GM12878 (cell line): ENCODE results near the gene SPEG.

Experiments
- EGR1 ChIP-seq, 2 experiments: IDR thresholded peaks; 1 replicate in 1 of 2; 2 replicates in 1 of 2; pipeline ENCODE4 v1.6.1; 2011 to 2012; ENCODE audit warnings: low read depth in 2 of 2, low read length in 2 of 2, borderline replicate concordance in 1 of 2, mild to moderate bottlenecking in 1 of 2, moderate library complexity in 1 of 2
- EP300 ChIP-seq, 2 experiments: fragments of 150-350 bp in 1 of 2; IDR thresholded peaks; 2 replicates each; pipeline ENCODE4 v1.6.1; 2011 to 2012; ENCODE audit warnings: low read depth in 2 of 2, low read length in 2 of 2, borderline replicate concordance in 1 of 2, improper control_type of control experiment in 1 of 2, inconsistent platforms in 1 of 2; ENCODE audit not compliant: control insufficient read depth in 1 of 2
- FOXM1 ChIP-seq: IDR thresholded peaks from 2 replicates; pipeline ENCODE4 v1.6.1; 2012; ENCODE audit warnings: low read depth, mild to moderate bottlenecking, inconsistent platforms, low read length, moderate library complexity
- MYC ChIP-seq: IDR thresholded peaks from 2 replicates; pipeline ENCODE4 v1.6.1; 2011; ENCODE audit warnings: mild to moderate bottlenecking, low read length, moderate library complexity, inconsistent platforms; ENCODE audit not compliant: insufficient read depth, insufficient replicate concordance, insufficient read length, severe bottlenecking
- POLR2A ChIP-seq: IDR thresholded peaks from 2 replicates; pipeline ENCODE4 v1.6.1; 2011; ENCODE audit warnings: low read depth, mild to moderate bottlenecking, low read length
- POLR2AphosphoS5 ChIP-seq: IDR thresholded peaks from 2 replicates; pipeline ENCODE4 v1.6.1; 2011; ENCODE audit warnings: mild to moderate bottlenecking, low read length, inconsistent platforms
- RAD21 ChIP-seq: IDR thresholded peaks from 2 replicates; pipeline ENCODE4 v1.6.1; 2011; ENCODE audit warnings: mild to moderate bottlenecking, low read depth, low read length, moderate library complexity; ENCODE audit not compliant: insufficient read depth
- SUZ12 ChIP-seq: fragments of 200-600 bp; sonication (generic); IDR thresholded peaks from one replicate; pipeline ENCODE4 v1.6.1; 2018; ENCODE audit warnings: antibody characterized with exemption, mild to moderate bottlenecking; ENCODE audit not compliant: unreplicated experiment
- TF ChIP-seq, protein P1 (sequence below), 3 experiments: IDR thresholded peaks in 2 of 3; conservative IDR thresholded peaks in 1 of 3; 2 replicates each; pipeline ENCODE4 v1.5.1; 2011; ENCODE audit warnings: low read depth in 3 of 3, low read length in 3 of 3, mild to moderate bottlenecking in 3 of 3, control low read depth in 2 of 3, moderate library complexity in 2 of 3, inconsistent platforms in 1 of 3, mixed read lengths in 1 of 3; ENCODE audit not compliant: control insufficient read depth in 2 of 3, insufficient read depth in 1 of 3; ENCODE audit errors: extremely low read depth in 1 of 3
- TF ChIP-seq, protein P2 (sequence below): fragments of 450-650 bp; IDR thresholded peaks from 2 replicates; pipeline ENCODE4 v1.6.1; 2016; ENCODE audit warnings: mild to moderate bottlenecking
- TF ChIP-seq, protein P3 (sequence below): fragments of 450-650 bp; formaldehyde crosslinking; IDR thresholded peaks from 2 replicates; pipeline ENCODE4 v1.4.0; 2020; ENCODE audit warnings: mild to moderate bottlenecking, moderate library complexity
- TF ChIP-seq, protein P4 (sequence below): fragments of 450-650 bp; IDR thresholded peaks from 2 replicates; pipeline ENCODE4 v1.6.1; 2016; ENCODE audit warnings: mild to moderate bottlenecking, moderate library complexity, borderline replicate concordance

DNA sequence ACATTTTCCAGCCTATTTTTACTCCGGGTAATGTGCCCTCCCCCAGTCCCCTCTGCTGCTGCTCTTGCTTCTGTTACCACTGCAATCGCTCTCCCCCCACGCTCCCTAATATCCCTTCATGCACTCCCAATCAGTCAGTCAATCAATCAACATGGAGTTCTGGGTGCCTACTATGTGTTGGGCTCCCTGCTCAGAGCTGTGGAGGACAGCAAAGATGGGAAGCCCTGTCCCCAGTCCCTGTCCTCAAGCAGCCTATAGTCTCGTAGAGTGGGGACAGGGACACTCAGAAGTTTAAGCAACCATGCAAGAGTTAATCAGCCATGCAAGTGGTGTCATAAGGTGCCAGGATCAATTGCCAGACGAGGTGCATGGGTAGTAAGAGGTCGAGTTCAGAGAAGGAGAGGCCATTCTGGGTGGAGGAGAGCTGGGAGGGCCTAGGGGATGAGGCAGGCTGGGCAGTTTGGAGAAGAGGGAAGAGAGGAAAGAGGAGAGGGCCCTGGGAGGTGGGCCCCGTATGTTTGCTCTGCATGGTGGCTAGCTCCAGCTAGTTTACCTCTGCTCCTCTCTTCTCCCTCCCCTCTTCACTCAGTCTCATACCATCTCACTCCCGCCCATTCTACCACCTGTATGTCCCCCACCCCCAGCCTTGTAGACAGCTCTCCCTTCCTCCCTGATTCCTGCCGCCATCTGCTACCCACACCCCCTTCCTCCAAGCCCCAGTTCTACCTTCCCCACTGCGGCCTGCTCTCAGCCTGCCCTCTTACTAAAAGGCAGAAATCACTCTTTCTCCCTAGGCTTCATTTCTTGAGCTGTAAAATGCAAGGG is 83.5 kb downstream of the SPEG start:
- TF ChIP-seq EGR1 (IDR thresholded peaks at IDR 0.05; ENCODE audit: borderline replicate concordance in 1 of 2, low read depth in 2 of 2, low read length in 2 of 2) (no peak), POLR2AphosphoS5 (no peak), EP300 (IDR thresholded peaks at IDR 0.05; ENCODE audit: borderline replicate concordance in 1 of 2, control insufficient read depth in 1 of 2, low read depth in 2 of 2, low read length in 2 of 2) (no peak), POLR2A (no peak), SUZ12 (no peak), RAD21 (no peak), FOXM1 (no peak), MYC (no peak)
- TF ChIP-seq, protein P1, sequence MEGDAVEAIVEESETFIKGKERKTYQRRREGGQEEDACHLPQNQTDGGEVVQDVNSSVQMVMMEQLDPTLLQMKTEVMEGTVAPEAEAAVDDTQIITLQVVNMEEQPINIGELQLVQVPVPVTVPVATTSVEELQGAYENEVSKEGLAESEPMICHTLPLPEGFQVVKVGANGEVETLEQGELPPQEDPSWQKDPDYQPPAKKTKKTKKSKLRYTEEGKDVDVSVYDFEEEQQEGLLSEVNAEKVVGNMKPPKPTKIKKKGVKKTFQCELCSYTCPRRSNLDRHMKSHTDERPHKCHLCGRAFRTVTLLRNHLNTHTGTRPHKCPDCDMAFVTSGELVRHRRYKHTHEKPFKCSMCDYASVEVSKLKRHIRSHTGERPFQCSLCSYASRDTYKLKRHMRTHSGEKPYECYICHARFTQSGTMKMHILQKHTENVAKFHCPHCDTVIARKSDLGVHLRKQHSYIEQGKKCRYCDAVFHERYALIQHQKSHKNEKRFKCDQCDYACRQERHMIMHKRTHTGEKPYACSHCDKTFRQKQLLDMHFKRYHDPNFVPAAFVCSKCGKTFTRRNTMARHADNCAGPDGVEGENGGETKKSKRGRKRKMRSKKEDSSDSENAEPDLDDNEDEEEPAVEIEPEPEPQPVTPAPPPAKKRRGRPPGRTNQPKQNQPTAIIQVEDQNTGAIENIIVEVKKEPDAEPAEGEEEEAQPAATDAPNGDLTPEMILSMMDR (IDR thresholded peaks at IDR 0.05 in 2 of 3, conservative IDR thresholded peaks at IDR 0.05 in 1 of 3; ENCODE audit: control insufficient read depth in 2 of 3, extremely low read depth in 1 of 3, insufficient read depth in 1 of 3, low read depth in 3 of 3, low read length in 3 of 3), result no peak
- TF ChIP-seq, protein P2, sequence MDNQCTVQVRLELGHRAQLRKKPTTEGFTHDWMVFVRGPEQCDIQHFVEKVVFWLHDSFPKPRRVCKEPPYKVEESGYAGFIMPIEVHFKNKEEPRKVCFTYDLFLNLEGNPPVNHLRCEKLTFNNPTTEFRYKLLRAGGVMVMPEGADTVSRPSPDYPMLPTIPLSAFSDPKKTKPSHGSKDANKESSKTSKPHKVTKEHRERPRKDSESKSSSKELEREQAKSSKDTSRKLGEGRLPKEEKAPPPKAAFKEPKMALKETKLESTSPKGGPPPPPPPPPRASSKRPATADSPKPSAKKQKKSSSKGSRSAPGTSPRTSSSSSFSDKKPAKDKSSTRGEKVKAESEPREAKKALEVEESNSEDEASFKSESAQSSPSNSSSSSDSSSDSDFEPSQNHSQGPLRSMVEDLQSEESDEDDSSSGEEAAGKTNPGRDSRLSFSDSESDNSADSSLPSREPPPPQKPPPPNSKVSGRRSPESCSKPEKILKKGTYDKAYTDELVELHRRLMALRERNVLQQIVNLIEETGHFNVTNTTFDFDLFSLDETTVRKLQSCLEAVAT, result no peak
- TF ChIP-seq, protein P3, sequence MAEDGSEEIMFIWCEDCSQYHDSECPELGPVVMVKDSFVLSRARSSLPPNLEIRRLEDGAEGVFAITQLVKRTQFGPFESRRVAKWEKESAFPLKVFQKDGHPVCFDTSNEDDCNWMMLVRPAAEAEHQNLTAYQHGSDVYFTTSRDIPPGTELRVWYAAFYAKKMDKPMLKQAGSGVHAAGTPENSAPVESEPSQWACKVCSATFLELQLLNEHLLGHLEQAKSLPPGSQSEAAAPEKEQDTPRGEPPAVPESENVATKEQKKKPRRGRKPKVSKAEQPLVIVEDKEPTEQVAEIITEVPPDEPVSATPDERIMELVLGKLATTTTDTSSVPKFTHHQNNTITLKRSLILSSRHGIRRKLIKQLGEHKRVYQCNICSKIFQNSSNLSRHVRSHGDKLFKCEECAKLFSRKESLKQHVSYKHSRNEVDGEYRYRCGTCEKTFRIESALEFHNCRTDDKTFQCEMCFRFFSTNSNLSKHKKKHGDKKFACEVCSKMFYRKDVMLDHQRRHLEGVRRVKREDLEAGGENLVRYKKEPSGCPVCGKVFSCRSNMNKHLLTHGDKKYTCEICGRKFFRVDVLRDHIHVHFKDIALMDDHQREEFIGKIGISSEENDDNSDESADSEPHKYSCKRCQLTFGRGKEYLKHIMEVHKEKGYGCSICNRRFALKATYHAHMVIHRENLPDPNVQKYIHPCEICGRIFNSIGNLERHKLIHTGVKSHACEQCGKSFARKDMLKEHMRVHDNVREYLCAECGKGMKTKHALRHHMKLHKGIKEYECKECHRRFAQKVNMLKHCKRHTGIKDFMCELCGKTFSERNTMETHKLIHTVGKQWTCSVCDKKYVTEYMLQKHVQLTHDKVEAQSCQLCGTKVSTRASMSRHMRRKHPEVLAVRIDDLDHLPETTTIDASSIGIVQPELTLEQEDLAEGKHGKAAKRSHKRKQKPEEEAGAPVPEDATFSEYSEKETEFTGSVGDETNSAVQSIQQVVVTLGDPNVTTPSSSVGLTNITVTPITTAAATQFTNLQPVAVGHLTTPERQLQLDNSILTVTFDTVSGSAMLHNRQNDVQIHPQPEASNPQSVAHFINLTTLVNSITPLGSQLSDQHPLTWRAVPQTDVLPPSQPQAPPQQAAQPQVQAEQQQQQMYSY (CRISPR knock-in tag), result no peak
- TF ChIP-seq, protein P4, sequence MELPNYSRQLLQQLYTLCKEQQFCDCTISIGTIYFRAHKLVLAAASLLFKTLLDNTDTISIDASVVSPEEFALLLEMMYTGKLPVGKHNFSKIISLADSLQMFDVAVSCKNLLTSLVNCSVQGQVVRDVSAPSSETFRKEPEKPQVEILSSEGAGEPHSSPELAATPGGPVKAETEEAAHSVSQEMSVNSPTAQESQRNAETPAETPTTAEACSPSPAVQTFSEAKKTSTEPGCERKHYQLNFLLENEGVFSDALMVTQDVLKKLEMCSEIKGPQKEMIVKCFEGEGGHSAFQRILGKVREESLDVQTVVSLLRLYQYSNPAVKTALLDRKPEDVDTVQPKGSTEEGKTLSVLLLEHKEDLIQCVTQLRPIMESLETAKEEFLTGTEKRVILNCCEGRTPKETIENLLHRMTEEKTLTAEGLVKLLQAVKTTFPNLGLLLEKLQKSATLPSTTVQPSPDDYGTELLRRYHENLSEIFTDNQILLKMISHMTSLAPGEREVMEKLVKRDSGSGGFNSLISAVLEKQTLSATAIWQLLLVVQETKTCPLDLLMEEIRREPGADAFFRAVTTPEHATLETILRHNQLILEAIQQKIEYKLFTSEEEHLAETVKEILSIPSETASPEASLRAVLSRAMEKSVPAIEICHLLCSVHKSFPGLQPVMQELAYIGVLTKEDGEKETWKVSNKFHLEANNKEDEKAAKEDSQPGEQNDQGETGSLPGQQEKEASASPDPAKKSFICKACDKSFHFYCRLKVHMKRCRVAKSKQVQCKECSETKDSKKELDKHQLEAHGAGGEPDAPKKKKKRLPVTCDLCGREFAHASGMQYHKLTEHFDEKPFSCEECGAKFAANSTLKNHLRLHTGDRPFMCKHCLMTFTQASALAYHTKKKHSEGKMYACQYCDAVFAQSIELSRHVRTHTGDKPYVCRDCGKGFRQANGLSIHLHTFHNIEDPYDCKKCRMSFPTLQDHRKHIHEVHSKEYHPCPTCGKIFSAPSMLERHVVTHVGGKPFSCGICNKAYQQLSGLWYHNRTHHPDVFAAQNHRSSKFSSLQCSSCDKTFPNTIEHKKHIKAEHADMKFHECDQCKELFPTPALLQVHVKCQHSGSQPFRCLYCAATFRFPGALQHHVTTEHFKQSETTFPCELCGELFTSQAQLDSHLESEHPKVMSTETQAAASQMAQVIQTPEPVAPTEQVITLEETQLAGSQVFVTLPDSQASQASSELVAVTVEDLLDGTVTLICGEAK, result no peak
